ENCODE results near the gene MME. TPM values are rescaled to one million over a fixed set of nuclear protein-coding genes. Genes with fewer than 3 reads are reported as not detected.

The MME gene
- total RNA-seq, 4 donors from 2014 or later = 1.5 to 81.7 (median 20.5) TPM

- no peak overlapping the region for H3K27ac ChIP-seq
- no peaks in the 10 kb centered on the region for H3K36me3 ChIP-seq
- no peaks in the 10 kb centered on the region for H3K4me1 ChIP-seq
- no peak overlapping the region for H3K4me3 ChIP-seq
- WGBS, 2 donors (ENCODE audit: low coverage in 1 of 2) = 57 to 60% methylated on average over 2 of the region's 2 CpGs
- H3K27me3 ChIP-seq = no peaks in the 10 kb centered on the region
- H3K9me3 ChIP-seq = no peaks in the 10 kb centered on the region
- TF ChIP-seq CTCF (IDR thresholded peaks at IDR 0.05) = no peak
- TF ChIP-seq POLR2AphosphoS5 (IDR thresholded peaks at IDR 0.05) = no peak
- TF ChIP-seq EP300 (IDR thresholded peaks at IDR 0.05) = no peak
- no peak for TF ChIP-seq POLR2A (IDR thresholded peaks at IDR 0.05)
- no peak for ATAC-seq
These were observed 8.7 kb downstream of the MME start for GRCh38 chr3:155088706-155089345.

GRCh38 chr3:155089495-155089894 lies 9.4 kb downstream of the MME start:
- Histone ChIP-seq H3K27ac (no peak overlapping the region), H3K36me3 (no peaks in the 10 kb centered on the region), H3K4me3 (no peak overlapping the region), H3K27me3 (no peaks in the 10 kb centered on the region), H3K4me1 (no peaks in the 10 kb centered on the region), H3K9me3 (no peaks in the 10 kb centered on the region)
- TF ChIP-seq CTCF (IDR thresholded peaks at IDR 0.05) = no peak
- no peak for TF ChIP-seq POLR2AphosphoS5 (IDR thresholded peaks at IDR 0.05)
- TF ChIP-seq POLR2A (IDR thresholded peaks at IDR 0.05) = no peak
- TF ChIP-seq EP300 (IDR thresholded peaks at IDR 0.05) = no peak
- no peak for ATAC-seq
- WGBS, 2 donors (ENCODE audit: low coverage in 1 of 2) = 77 to 82% methylated on average over 3 to 7 of the region's 7 CpGs

GRCh38 chr3:155093261-155093660 lies 13.1 kb downstream of the MME start:
- Histone ChIP-seq H3K9me3 (no peaks in the 10 kb centered on the region), H3K36me3 (no peaks in the 10 kb centered on the region), H3K4me3 (no peak overlapping the region), H3K4me1 (no peaks in the 10 kb centered on the region), H3K27ac (no peak overlapping the region), H3K27me3 (no peaks in the 10 kb centered on the region)
- no peak for TF ChIP-seq POLR2A (IDR thresholded peaks at IDR 0.05)
- no peak for ATAC-seq
- 80 to 83% methylated on average over 3 to 5 of the region's 7 CpGs for WGBS, 2 donors (ENCODE audit: low coverage in 1 of 2)

- 90 to 100% methylated on average over 4 of the region's 4 CpGs for WGBS, 2 donors (ENCODE audit: low coverage in 1 of 2)
- Histone ChIP-seq H3K27ac (no peak overlapping the region), H3K36me3 (no peaks in the 10 kb centered on the region), H3K4me1 (no peaks in the 10 kb centered on the region), H3K9me3 (no peaks in the 10 kb centered on the region), H3K27me3 (no peaks in the 10 kb centered on the region), H3K4me3 (no peak overlapping the region)
- TF ChIP-seq CTCF (IDR thresholded peaks at IDR 0.05) = no peak
- no peak for ATAC-seq
These were observed 16.3 kb downstream of the MME start for GRCh38 chr3:155096303-155097008.

- 87 to 100% methylated on average over 2 of the region's 2 CpGs for WGBS, 2 donors (ENCODE audit: low coverage in 1 of 2)
- H3K36me3 ChIP-seq = no peaks in the 10 kb centered on the region
- no peaks in the 10 kb centered on the region for H3K9me3 ChIP-seq
- H3K27ac ChIP-seq = no peak overlapping the region
- TF ChIP-seq POLR2A (IDR thresholded peaks at IDR 0.05) = no peak
- no peak for TF ChIP-seq EP300 (IDR thresholded peaks at IDR 0.05)
- no peak for TF ChIP-seq POLR2AphosphoS5 (IDR thresholded peaks at IDR 0.05)
- no peak for TF ChIP-seq CTCF (IDR thresholded peaks at IDR 0.05)
- no peak for ATAC-seq
- H3K4me3 ChIP-seq = no peak overlapping the region
- H3K27me3 ChIP-seq = no peaks in the 10 kb centered on the region
- no peaks in the 10 kb centered on the region for H3K4me1 ChIP-seq
These were observed 16.9 kb downstream of the MME start for GRCh38 chr3:155097009-155097349.
